Ovary (tissue), 9 donors: ENCODE data around the gene SFI1. TPM values are rescaled to one million over a fixed set of nuclear protein-coding genes. Genes with fewer than 3 reads are reported as not detected.
A peak's percentile ranks its signal among the peaks of the same experiment; 100 is the strongest.

Experiments
- DNase-seq, 5 donors: peaks; one replicate each; pipeline ENCODE4 v3.0.0-alpha.2; 2019 to 2020
- H3K27ac ChIP-seq, 2 donors: fragments of 200-600 bp; one replicate each; pipeline versions ENCODE4 v1.5.1 to v1.8.0; 2019 to 2022
- H3K27me3 ChIP-seq: fragments of 200-600 bp; one replicate; pipeline ENCODE4 v1.8.0; 2022
- H3K36me3 ChIP-seq: fragments of 200-600 bp; sonication (generic); one replicate; pipeline ENCODE4 v1.5.1; 2019
- H3K4me1 ChIP-seq: one replicate; pipeline ENCODE4 v1.8.1; 2013; ENCODE audit warnings: mild to moderate bottlenecking, moderate library complexity; ENCODE audit not compliant: insufficient read depth
- H3K4me3 ChIP-seq: fragments of 200-600 bp; sonication (generic); one replicate; pipeline ENCODE4 v1.5.1; 2017
- H3K9me3 ChIP-seq, 2 donors: fragments of 200-600 bp in 1 of 2; sonication (generic) in 1 of 2; one replicate each; pipeline versions ENCODE4 v1.5.1 to v1.8.1; 2013 to 2019; ENCODE audit warnings: mild to moderate bottlenecking in 1 of 2, moderate library complexity in 1 of 2
- EP300 ChIP-seq: sonication (generic); formaldehyde crosslinking; IDR thresholded peaks from one replicate; pipeline ENCODE4 v1.6.1; 2017; ENCODE audit warnings: antibody characterized with exemption
- POLR2A ChIP-seq: fragments of 450-650 bp; IDR thresholded peaks from one replicate; pipeline ENCODE4 v1.6.1; 2017; ENCODE audit warnings: antibody characterized with exemption, mild to moderate bottlenecking, moderate library complexity
- WGBS, 3 donors: extraction: QIAGEN DNeasy Blood & Tissue Kit in 1 of 3; methylation state at CpG; one replicate each; pipeline versions ENCODE4 v1.1.5 to v1.1.7; 2013 to 2017; 5-methylcytosine and 5-hydroxymethylcytosine counted together
- intact Hi-C, 4 donors: fragments of 100-400 bp; cut with DNase I; formaldehyde crosslinking; loops; one replicate each; pipeline versions ENCODE4 v1.11.0 to v1.15.1; 2022 to 2023
- polyA plus RNA-seq, 2 donors: library from polyadenylated mRNA; stranded (reverse); fragments of 200-250 nt in 1 of 2; fragments of 350-450 nt in 1 of 2; fragmentation: Illumina TruSeq in 1 of 2; extraction: RNeasy Lipid Tissue Mini Kit (QIAGEN cat#74804) in 1 of 2; gene quantifications; one replicate each; pipeline ENCODE4 v1.2.3, GENCODE V29; 2013 to 2014
- total RNA-seq, 7 donors: library from RNA; depleted of rRNA in 2 of 7; stranded (reverse); fragments of >200 nt in 2 of 7; fragmentation: NEBNext Ultra II Directional in 3 of 7; extraction: Animal tissue kit (Norgen Biotek cat#: 25700) in 3 of 7; gene quantifications; one replicate each; pipeline versions ENCODE4 v1.1.0 to v1.2.4, GENCODE V29; 2016 to 2023
- TF ChIP-seq, protein P1 (sequence below), 3 donors: fragments of 450-650 bp in 2 of 3; fragments of 200-600 bp in 1 of 3; IDR thresholded peaks; one replicate each; pipeline versions ENCODE4 v1.5.1 to v1.8.0; 2016 to 2022; ENCODE audit warnings: antibody characterized with exemption in 3 of 3, mild to moderate bottlenecking in 1 of 3
- donor health status: DM: no; HTN: no; CAD: no; lungs with moderate emphysema.
- donor health status: DM: no; HTN: no; CAD: no.
- donor health status: Bipolar disorder and iron deficiency.
- donor health status: DM: yes; HTN: yes; CAD: no.
- donor health status: DM: no; HTN: no; CAD: no.
- donor health status: DM: yes; HTN: yes; CAD: no.

SFI1 gene
- total and polyA plus RNA-seq, 9 donors, result 10.8 to 33.9 (median 25.2) TPM

DNA sequence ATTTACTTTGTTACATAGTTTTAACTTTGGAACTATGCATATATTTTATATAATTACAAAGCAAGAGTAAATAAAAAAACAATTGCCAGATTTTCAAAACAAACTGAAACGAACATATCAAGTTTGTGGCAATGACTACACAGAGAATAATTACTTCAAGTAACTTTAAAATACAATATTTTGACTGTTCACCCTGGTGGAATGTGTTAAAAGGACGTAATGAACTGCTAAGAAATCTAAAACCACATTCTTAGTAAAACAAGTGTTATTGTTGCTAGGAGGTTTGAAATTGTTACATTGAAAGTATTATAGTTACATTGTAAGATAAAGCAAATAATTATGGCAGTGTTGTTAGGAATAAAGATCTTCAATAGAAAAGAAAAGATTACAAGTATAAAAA, 71.4 kb downstream of the SFI1 start:
- no peak overlapping the region for H3K4me3 ChIP-seq
- no peaks in the 10 kb centered on the region for H3K9me3 ChIP-seq
- H3K27ac ChIP-seq, result no peak overlapping the region
- WGBS, 3 donors, result 24 to 53% (median 26%) methylated on average over 2 of the region's 2 CpGs
- H3K27me3 ChIP-seq, result no peaks in the 10 kb centered on the region
- no peak for TF ChIP-seq EP300
- TF ChIP-seq POLR2A, result no peak
- TF ChIP-seq, protein P1, sequence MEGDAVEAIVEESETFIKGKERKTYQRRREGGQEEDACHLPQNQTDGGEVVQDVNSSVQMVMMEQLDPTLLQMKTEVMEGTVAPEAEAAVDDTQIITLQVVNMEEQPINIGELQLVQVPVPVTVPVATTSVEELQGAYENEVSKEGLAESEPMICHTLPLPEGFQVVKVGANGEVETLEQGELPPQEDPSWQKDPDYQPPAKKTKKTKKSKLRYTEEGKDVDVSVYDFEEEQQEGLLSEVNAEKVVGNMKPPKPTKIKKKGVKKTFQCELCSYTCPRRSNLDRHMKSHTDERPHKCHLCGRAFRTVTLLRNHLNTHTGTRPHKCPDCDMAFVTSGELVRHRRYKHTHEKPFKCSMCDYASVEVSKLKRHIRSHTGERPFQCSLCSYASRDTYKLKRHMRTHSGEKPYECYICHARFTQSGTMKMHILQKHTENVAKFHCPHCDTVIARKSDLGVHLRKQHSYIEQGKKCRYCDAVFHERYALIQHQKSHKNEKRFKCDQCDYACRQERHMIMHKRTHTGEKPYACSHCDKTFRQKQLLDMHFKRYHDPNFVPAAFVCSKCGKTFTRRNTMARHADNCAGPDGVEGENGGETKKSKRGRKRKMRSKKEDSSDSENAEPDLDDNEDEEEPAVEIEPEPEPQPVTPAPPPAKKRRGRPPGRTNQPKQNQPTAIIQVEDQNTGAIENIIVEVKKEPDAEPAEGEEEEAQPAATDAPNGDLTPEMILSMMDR (IDR thresholded peaks at IDR 0.05), result no peak
- no peak for DNase-seq
- H3K4me1 ChIP-seq, result no peaks in the 10 kb centered on the region
- H3K36me3 ChIP-seq, result no peaks in the 10 kb centered on the region
- intact Hi-C loops, result no loop called here

DNA sequence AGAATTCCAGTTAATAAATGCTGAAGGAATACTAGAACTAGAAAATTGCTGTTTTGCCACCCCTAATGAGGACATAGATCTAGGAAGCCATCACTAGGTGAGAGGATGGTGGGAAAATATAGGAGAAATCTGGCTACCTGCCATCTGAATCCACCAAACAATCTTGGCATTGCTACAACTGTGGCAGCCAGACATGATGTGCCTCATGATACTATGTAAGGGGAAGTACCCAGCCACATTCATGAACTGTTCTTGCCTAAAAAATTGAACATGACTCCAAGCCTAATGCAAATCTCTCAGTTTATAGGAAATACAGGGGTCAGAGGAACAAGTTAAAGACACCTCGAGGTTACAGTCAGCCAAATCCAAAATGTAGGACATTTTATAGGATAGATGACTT, 72.8 kb downstream of the SFI1 start:
- Histone ChIP-seq H3K9me3 (no peaks in the 10 kb centered on the region), H3K27ac (no peak overlapping the region), H3K27me3 (no peaks in the 10 kb centered on the region), H3K4me3 (no peak overlapping the region), H3K4me1 (peaks cover 1% of the 10 kb centered on the region), H3K36me3 (no peaks in the 10 kb centered on the region)
- intact Hi-C loops, result no loop called here
- TF ChIP-seq, protein P1 (IDR thresholded peaks at IDR 0.05), result no peak
- TF ChIP-seq POLR2A (no peak), EP300 (no peak)
- WGBS, 3 donors, result 91 to 94% (median 92%) methylated on average over 1 of the region's 1 CpG
- no peak for DNase-seq

DNA sequence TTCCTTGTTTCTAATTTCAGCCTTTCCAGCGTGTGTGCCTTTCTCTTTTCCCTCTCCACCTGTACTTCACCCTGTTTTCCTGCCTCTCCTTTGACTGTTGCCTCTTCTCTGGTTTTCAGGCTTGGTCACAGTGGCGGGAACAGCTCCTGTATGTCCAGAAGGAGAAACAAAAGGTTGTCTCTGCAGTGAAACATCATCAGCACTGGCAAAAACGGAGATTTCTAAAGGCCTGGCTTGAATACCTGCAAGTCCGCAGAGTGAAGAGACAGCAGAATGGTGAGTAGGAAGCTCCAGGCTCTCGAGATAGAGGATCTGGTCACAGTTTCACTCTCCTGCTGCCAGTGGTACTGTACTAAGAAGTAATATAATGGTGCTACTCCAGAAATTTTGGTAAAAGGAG, 76.6 kb downstream of the SFI1 start:
- H3K27ac ChIP-seq, result no peak overlapping the region
- peaks cover 9% of the 10 kb centered on the region for H3K4me1 ChIP-seq
- 81 to 86% (median 85%) methylated on average over 5 of the region's 5 CpGs for WGBS, 3 donors
- TF ChIP-seq, protein P1 (IDR thresholded peaks at IDR 0.05), result no peak
- TF ChIP-seq EP300, result no peak
- no peak for TF ChIP-seq POLR2A
- H3K27me3 ChIP-seq, result no peaks in the 10 kb centered on the region
- H3K4me3 ChIP-seq, result no peak overlapping the region
- H3K9me3 ChIP-seq, result no peaks in the 10 kb centered on the region
- no peaks in the 10 kb centered on the region for H3K36me3 ChIP-seq
- intact Hi-C loops, result no loop called here
- DNase-seq, result no peak

DNA sequence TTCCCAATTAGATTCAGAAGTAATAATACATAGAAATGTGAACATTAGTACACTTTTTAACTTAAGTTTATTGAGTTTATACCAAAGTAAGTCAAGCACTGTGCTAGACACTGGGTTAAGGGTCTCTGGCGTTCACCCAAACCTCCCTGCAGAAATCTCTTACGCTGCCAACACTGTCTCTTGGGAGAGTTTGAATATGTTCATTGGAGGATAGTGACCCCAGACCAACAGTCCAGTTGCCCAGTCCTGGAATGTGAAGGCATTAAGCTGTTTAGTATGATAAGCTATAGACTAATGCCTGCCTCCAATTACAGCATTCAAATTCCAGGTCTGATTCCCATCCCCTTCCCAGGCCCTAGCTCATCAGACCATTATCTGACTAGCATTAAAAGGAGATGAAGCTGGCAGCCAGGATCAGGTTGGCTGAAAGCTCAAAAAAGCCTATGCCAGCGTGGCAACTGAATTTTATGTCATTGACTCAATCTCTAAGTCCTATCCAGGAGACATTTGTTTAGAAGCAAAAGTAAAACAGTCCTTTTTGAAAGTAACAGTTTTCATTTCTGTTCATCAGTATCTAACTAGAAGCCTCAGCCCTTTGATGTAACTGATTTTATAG, 77.8 kb downstream of the SFI1 start:
- 21 to 34% (median 31%) methylated on average over 3 of the region's 3 CpGs for WGBS, 3 donors
- Histone ChIP-seq H3K36me3 (no peaks in the 10 kb centered on the region), H3K27ac (peak overlapping the region in 1 of 2 donors; percentile 23), H3K4me3 (no peak overlapping the region), H3K27me3 (no peaks in the 10 kb centered on the region), H3K9me3 (no peaks in the 10 kb centered on the region), H3K4me1 (peaks cover 12% of the 10 kb centered on the region)
- peak in 4 of 5 donors; percentile 25 to 48 (median 38) for DNase-seq
- TF ChIP-seq POLR2A (no peak), EP300 (no peak)
- intact Hi-C loops, result no loop called here

DNA sequence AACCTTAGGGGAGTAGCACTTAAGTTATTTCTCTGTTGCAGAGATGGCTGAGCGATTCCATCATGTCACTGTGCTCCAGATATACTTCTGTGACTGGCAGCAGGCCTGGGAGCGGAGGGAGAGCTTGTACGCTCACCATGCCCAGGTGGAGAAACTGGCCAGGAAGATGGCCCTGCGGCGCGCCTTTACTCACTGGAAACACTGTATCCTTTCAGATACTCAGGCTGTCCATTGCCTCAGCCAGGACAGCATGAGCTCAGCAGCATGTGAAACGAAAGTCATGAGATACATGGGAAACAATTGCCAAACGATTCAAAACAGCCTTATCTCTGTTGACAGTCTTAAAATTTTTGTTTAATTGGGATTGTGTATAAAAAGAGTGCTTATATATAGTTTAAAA, 78.9 kb downstream of the SFI1 start:
- intact Hi-C loops, result no loop called here
- TF ChIP-seq EP300 (no peak), POLR2A (no peak)
- TF ChIP-seq, protein P1 (IDR thresholded peaks at IDR 0.05), result no peak
- peak in 4 of 5 donors; percentile 24 to 40 (median 36) for DNase-seq
- Histone ChIP-seq H3K27ac (no peak overlapping the region), H3K4me1 (peaks cover 12% of the 10 kb centered on the region), H3K36me3 (no peaks in the 10 kb centered on the region), H3K9me3 (no peaks in the 10 kb centered on the region), H3K27me3 (no peaks in the 10 kb centered on the region), H3K4me3 (no peak overlapping the region)
- WGBS, 3 donors, result 43 to 60% (median 53%) methylated on average over 8 of the region's 8 CpGs
